Measurements from ENCODE around the gene CISTR.

CISTR gene

DNA sequence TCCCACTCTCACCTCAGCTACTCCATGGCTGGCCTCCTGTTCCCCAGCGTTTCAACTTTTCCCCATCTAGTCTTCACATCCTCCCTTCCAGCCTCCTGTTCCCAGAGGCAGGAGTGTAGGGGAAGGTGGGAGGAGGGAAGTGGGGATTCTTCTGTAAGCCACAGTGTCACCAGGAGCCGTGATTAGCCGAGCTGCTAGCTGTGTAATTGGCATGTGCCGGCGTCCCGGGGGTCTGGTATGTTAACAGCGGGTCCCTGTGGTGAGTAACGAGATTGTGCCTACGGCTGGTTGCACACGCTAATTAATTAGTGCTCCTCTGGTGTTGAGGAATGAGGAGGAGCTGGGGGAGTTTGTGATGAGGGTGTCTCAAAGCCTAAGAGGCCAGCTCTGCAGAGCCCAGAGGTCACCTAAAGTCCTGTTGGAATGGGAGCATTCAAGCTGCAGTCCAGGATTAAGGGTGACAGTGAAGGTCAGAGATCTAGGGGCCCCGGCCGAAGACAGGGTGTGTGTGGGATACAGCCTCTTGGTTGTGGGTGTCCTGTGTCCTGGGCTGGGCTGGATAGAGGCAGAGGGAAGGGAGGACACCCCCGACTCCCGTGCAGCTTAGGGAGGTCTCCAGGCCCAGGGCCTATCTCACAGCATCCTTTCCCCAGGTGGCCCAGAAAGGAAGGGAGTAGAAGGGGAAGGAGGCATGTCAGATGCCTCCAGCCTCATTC is 14.5 kb downstream of the CISTR start:
- DNase-seq (ENCODE audit: insufficient read length, low spot score) (no peak), FAIRE-seq (no peak)
- TF ChIP-seq, protein P1, sequence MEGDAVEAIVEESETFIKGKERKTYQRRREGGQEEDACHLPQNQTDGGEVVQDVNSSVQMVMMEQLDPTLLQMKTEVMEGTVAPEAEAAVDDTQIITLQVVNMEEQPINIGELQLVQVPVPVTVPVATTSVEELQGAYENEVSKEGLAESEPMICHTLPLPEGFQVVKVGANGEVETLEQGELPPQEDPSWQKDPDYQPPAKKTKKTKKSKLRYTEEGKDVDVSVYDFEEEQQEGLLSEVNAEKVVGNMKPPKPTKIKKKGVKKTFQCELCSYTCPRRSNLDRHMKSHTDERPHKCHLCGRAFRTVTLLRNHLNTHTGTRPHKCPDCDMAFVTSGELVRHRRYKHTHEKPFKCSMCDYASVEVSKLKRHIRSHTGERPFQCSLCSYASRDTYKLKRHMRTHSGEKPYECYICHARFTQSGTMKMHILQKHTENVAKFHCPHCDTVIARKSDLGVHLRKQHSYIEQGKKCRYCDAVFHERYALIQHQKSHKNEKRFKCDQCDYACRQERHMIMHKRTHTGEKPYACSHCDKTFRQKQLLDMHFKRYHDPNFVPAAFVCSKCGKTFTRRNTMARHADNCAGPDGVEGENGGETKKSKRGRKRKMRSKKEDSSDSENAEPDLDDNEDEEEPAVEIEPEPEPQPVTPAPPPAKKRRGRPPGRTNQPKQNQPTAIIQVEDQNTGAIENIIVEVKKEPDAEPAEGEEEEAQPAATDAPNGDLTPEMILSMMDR (IDR thresholded peaks at IDR 0.05; ENCODE audit: insufficient read depth, missing control alignments), result no peak

- TF ChIP-seq, protein P1 (IDR thresholded peaks at IDR 0.05; ENCODE audit: insufficient read depth, missing control alignments), result no peak
- no peak for FAIRE-seq
Measured at GRCh38 chr12:53736592-53736991, 15.2 kb downstream of the CISTR start.

DNA sequence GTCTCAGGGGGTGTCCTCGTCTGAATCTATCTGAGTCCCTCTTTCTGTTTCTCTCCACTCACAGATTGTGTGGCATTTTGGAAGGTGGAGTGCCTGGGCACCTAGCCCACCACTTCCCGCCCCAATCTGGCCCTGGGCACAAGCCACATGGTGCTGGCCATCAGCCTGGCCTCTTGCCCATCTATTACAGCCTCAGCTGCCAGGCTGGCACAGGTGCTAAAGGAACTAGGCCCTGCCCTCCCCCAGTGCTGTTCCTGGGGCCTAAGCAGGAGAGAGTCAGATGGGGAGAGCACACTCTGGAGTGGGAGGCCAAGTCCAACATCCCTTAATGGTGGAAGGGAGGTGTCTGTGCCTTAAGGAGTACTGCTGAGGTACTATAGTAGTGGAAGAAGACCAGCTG is 16.2 kb downstream of the CISTR start:
- no peak for DNase-seq (ENCODE audit: insufficient read length, low spot score)
- FAIRE-seq, result no peak
- TF ChIP-seq, protein P1 (IDR thresholded peaks at IDR 0.05; ENCODE audit: insufficient read depth, missing control alignments), result no peak

More at GRCh38 chr12:53736592-53736991, 15.2 kb downstream of the CISTR start:
- DNase-seq (ENCODE audit: insufficient read length, low spot score), result no peak

- no peak for FAIRE-seq
- TF ChIP-seq, protein P1 (IDR thresholded peaks at IDR 0.05; ENCODE audit: insufficient read depth, missing control alignments), result no peak
- DNase-seq (ENCODE audit: insufficient read length, low spot score), result no peak
Measured at GRCh38 chr12:53734425-53734824, 17.4 kb downstream of the CISTR start.

- no peak for FAIRE-seq
- DNase-seq (ENCODE audit: insufficient read length, low spot score), result no peak
- TF ChIP-seq, protein P1 (IDR thresholded peaks at IDR 0.05; ENCODE audit: insufficient read depth, missing control alignments), result no peak
Measured at GRCh38 chr12:53733807-53734200, 18.0 kb downstream of the CISTR start.

- DNase-seq (ENCODE audit: insufficient read length, low spot score) (no peak), FAIRE-seq (no peak)
- TF ChIP-seq, protein P1 (IDR thresholded peaks at IDR 0.05; ENCODE audit: insufficient read depth, missing control alignments), result no peak
Measured at GRCh38 chr12:53733051-53733806, 18.6 kb downstream of the CISTR start.

GRCh38 chr12:53729644-53730043 is 22.1 kb downstream of the CISTR start:
- TF ChIP-seq, protein P1 (IDR thresholded peaks at IDR 0.05; ENCODE audit: insufficient read depth, missing control alignments), result no peak
- FAIRE-seq (no peak), DNase-seq (ENCODE audit: insufficient read length, low spot score) (no peak)

Measured in D721Med (cell line).